Effector CD4-positive, alpha-beta T cell (primary cell): ENCODE measurements around the gene CYLD.

Experiments used
- DNase-seq: peaks from one replicate; pipeline ENCODE4 v3.0.0-alpha.2; 2020

The CYLD gene

DNA sequence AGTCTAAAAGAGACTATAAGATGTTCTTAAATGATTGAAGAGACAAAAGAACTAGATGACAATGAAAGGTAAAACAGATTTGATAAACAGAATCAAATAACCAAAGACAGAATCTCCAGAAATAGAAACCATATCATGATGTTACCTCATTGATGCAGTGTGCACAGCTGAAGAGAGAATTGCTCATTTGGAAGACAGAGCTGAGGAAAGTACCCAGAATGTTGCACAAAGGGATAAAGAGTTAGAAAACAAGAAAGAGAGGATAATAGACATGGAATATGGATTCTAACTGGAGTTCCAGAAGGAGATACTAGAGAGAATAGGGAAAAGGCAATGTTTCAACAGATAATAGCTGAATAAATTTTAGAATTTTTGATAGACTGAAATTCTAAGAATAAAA is 47.9 kb downstream of the CYLD start:
- no peak for DNase-seq

DNA sequence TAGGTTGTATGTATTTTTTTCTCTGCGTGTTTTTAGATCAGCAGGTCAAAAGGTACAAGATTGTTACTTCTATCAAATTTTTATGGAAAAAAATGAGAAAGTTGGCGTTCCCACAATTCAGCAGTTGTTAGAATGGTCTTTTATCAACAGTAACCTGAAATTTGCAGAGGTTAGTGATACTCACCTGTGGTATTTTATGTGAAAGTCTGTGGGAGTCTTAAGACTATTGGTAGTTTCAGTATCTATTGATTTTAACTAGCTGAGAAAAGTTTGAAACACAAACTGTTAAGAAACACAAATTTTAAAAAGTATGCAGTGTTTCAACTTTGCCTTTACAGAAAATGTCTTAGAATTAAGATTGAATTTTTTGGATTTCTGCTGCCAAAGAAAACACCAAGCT is 49.6 kb downstream of the CYLD start:
- no peak for DNase-seq

DNA sequence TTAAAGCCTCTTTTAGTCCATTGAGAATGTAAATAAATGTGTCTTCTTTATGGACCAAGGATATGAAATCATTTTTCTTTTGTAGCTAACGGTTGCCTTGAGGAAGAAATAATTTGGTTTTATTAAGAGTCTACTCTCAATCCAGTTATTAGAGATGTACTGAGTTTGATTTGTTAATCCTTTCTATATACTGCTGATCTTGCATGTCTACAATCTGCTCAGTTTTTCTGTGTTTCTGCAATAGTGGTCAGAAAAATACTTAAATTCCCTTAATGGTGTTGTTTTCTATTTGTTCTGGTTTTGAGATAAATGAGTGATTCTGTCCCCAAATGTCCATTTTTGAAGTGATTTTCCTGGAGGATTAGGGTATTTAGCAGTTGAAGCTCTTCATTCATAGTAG is 54.9 kb downstream of the CYLD start:
- no peak for DNase-seq

DNA sequence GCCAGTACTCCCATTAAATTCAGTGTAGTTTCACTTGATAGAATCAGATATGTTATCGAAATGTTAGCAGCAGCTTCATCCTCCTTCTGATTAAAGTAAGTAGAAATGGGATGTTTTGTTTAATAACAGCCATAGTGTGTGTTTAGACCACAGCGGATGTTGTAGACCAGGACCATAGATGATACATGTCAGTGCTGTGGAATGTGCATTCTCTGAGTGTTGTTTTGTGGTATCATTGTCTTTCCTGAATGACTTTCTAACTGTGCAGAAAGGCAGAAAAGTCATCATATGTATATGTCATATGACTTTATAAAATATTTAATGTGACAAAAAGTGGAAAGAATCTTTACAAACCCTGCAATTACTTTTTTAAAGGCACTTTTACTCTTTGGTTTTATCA is 55.6 kb downstream of the CYLD start:
- DNase-seq = no peak

DNA sequence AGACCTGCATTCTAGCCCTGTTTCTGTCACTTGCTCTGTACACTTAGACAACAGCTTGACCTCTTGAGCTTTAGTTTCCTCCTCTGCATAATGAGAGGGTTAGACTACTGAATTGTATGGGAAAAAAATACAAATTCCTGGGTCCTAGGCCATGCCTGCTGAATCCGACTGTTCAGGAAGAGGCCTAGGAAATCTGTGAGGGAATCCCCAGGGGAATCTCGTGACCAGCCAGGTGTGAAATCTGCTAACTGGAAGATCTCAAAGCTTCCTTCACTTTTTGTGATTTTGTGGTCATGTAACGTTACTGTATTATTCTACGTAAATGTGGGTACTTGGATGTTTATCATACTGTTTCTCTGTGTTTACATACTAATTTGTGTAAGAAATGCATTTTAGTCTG is 58.2 kb downstream of the CYLD start:
- DNase-seq = no peak

DNA sequence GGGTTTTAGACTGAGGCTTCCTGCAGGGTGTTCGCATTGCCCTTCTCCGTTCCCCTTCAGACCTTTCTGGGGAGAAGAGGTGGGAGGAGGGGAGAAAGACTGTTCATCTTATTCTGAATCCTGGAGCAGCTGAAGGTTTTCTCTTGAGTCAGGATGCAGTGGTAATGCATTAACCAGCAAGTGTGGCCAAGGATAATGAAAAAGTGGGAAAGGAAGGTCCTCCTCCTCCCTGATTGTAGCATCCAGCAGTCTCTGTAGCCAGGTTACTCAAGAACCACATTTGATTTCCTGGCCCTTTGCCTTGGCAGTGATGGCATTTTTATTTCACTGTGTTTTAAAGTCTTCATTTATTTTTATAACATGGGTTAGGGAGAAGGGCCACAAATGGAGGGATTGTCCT is 59.1 kb downstream of the CYLD start:
- no peak for DNase-seq

DNA sequence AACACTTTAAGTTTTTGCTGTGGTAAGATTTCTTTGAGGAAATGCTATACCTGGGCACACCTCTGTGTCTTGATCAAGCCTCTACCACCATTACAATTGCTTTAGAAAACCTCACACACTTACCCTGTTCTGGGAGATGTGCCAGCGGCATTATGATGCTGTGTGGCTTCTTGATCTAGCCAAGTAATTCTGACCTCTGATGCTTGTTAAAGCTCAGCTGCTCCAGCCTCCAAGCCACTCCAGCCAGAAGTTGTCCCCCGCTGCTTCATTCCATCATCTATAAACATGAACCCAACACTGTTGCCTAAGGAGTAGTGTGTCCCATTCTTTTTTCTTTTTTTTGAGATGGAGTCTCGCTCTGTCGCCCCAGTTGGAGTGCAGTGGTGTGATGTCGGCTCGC is 60.1 kb downstream of the CYLD start:
- DNase-seq = no peak

DNA sequence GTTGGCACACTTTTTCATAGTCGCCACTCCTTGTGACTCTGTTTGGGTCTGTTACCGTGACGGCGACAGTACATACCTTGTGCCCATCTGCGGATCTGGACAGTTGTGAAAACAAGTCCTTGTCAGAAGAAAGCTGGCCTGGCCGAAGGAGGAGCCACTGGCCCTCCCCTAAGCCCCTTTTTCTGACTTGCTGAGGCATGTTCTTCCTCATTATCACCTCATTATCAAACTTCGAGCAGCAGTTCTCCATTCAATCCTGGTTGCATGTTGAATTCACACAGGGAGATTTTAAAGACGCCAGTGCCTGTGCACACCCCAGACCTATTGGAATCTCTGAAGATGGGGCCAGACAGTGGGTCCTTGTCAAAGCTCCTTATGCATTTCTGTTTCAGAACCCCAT is 61.1 kb downstream of the CYLD start:
- no peak for DNase-seq

DNA sequence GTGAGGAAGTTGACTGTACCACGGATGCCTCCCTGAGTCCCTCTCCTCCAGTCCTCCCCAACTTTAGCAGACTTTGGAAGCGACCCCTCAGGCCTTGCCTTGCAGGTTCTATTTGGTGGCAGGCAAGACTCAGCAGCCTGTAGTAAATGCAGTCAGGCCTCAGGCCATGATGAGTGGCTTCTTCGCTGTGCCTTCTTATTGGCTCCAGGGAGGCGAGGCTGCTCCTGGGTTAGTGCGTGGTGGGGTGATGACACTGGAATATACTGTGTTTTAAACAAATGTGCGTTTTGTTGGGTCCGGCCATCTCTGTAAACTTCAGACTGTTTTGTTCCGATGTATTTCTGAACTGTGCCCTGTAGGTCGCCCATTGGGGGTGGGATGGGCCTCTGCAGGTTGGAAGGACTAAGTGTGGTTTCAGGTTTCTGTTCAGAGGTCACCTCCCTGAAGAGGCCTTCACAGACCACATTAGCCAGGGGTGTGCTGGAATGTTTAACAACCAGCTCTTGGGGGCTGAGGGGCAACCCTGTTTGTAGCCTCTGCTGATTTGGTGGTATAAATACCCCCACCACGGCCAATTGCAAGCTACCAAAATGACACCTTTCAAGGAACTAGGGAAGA is 62.5 kb downstream of the CYLD start:
- DNase-seq = no peak

DNA sequence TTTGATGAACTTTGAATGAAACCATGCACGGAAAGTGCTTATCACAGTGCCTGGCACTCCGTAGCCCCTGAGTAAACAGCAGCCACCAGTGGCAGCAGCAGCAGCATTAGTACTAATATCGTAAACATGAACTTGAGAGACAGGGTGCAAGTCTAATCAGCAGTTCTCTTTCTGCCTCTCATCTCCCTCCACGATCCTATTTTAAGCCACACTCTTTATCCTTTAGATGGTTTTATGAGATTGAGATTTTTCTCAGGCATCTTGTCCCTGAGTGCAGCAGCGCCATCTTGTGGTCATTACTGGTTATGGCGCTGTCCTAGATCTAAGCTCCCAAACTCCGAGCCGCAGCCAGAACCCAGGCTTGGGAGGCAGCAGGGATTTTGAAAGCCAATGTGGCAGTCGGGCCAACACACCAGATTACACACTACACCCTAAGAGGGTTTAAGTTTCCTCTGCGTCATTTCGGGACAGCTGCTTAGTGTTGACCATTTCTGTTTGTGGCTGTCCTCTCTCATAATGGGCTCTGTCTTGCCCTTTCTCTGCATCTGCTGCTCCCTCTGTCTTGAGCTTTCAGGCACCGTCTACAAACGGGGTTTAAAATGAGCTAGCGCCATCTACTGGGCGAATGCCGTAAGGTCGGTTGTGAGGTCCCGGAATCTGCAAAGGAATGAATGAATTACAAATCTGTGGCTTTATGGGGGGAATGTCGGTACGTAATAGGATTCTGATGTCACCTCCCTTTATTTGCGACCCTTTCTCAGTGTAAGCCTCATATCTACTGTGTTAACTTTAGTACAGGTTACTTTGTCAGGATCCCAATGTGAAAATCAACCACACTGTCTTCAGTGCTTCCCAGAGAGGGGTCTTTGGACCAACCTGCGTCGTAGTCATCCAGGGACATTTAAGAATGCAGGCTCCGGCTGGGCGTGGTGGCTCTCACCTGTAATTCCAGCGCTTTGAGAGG is 64.5 kb downstream of the CYLD start:
- peak; percentile 81 for DNase-seq

DNA sequence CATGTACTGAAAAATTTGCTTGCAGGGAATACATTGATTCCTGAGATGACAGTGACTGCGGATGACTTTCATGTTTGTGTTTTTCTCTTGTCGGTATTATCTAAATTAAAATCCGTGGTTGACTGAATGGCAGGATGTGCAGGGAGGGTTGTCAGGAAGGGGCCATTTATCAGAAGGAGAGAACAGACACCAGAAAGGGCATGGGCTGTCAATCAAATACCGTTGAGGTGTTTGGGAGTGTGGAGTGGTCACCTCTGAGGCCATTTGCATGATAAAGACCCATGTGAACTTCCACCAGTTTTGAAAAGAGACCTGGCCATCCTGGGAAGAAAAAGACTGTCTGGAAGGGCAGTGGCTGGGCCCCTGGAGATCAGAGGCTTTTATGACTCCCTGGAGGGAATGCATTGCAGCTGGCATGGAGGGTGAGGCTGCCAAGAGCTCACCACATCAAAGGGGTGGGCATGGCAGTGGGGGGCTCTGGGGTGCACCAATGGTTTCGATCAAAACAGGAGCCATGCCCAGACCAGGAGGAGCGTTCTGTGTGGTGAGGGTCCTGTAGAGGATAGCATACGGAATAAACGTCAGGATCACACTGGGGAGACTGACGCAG is 67.1 kb downstream of the CYLD start:
- DNase-seq = no peak

DNA sequence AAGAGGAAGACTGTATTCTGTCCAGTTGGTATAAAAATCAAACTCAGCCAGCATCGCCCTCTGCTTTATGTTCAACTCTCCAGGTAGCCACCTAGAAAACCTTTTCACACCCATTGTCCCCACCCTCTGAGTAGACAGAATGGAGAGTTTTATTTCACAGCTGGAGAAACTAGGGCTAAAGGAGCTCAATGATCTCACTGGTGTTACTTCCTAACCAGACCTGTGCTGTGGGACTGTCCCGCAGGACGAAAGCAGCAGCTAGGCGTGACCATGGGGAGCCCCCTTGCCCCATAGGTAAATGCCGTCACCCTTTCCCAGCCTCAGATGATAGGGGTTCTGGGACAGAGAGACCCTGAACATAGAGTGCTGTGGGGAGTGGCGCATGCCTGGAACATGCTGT is 67.7 kb downstream of the CYLD start:
- DNase-seq = no peak

DNA sequence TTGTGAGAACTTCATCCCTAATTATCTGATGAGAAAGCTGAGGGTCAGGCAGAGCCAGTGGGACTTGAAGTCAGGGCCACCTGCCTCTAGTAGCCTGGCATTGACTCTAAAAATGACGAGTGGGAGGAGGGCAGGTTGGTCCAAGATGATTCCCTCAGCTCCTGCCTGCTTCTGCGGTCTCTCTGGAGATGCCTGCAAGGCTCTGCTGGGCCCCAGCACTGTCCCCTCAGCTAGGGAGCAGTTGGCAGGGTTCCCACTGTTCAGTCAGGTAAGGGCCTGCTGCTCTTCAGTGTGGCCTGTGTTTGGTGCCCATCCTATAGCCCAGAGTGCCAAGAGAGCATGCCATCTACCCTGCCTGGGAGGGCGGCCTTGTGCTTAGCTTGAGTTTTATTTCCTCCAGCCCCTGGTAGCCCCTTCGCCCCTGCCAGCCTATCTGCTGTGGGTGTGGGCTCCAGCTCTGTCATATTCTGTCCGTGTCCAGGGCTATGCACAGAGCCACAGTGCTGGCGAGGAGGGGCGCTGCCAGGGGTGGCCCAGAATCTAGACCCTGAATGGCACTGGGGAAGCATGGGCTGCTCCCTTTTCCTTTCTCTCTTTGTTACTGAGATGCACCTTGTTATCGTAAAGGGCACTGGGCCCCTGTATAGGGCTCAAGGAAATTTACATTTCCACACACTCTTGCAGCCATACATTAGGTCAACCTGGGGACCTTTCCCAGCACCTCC is 68.5 kb downstream of the CYLD start:
- no peak for DNase-seq

DNA sequence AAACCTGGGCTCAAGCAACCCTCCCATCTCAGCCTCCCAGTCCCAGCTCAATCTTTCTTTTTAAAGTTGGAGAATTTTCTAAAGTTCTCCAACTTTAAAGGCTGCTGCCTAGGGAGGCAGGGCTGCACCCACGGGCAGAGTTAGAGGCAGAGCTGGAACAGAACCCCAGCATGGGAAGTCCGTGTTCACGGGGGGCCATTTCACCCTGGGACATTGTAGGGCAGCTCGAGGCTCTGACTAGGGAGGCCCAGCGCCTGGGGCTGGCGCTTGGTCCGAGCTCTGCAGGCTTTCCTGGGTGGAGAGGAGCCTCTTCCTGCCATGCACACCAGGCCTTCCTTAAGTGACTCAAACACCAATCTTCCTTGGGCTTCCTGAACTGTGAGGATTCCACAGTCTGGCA is 70.2 kb downstream of the CYLD start:
- no peak for DNase-seq

DNA sequence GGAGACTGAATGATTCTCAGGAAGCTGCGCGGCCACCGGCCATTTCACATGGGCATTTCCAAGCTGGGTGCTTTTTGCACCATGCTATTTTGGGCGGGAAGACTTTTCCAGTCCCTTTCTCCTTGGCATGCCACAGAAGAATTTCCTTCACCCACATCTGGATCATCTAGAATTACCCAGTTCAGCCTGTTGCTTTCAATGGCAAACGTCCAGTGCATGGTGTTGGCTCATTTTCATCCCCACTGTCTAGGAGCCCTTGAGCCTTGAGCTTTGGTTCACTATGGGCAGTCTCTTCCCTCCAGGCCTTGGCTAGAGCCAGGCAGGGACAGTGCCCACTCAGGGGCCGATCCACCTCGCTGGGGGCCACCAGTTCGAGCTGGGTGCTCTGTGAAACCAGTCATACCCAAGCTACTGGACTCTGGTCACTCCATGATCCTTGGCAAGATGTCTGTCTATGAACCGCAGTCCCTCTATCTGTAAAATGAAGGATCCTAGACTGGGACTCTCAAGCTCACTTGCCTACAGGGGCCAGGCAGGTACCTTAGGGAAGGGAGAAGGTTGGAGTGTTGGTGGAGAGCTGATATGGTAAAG is 71.1 kb downstream of the CYLD start:
- no peak for DNase-seq

DNA sequence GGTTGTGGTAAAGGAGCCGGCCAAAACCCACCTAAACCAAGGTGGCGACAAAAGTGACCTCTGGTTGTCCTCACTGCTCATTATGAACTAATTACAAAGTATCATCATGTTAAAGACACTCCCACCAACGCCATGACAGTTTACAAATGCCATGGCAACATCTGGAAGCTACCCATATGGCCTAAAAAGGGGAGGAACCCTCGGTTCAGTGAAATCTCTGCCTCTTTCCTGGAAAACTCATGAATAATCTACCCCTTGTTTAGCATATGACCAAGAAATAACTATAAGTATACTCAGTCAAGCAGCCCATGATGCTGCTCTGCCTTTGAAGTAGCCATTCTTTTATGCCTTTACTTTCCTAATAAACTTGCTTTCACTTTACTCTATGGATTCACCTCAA is 72.2 kb downstream of the CYLD start:
- DNase-seq = no peak

DNA sequence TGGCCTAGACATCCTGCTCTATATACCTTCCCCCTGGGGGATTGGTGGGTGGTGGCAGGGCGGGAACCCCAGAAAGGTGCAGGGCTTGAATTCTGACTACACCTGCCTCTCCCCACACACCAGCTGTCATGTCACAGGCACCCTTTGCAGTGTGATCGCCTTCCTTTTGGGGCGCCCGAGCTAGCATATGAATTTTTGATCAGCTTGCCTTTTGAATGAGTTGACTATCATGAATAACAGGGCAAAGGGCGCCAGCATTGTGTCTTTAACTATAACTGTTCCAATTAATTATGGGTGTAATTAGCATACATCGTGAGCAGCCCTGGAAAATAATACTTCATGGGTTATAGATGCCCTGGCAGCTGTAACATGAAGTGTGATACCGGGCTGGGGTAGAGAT is 72.7 kb downstream of the CYLD start:
- no peak for DNase-seq

DNA sequence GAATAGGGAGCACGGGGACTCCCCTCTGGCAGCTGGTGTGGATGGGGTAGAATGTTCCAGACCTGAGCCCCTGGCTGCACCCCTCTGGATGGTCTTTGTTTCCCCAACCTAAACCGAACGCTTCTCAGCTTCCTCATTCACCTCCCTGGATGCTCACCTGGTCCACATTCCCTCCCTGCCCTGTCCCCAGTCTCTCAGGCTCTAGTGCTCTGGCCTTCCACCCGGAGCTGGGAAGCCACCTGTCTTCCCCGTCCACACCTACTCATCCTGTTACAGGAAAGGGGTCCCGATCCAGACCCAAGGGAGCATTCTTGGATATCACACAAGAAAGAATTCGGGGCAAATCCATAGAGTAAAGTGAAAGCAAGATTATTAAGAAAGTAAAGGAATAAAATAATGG is 73.5 kb downstream of the CYLD start:
- DNase-seq = no peak

DNA sequence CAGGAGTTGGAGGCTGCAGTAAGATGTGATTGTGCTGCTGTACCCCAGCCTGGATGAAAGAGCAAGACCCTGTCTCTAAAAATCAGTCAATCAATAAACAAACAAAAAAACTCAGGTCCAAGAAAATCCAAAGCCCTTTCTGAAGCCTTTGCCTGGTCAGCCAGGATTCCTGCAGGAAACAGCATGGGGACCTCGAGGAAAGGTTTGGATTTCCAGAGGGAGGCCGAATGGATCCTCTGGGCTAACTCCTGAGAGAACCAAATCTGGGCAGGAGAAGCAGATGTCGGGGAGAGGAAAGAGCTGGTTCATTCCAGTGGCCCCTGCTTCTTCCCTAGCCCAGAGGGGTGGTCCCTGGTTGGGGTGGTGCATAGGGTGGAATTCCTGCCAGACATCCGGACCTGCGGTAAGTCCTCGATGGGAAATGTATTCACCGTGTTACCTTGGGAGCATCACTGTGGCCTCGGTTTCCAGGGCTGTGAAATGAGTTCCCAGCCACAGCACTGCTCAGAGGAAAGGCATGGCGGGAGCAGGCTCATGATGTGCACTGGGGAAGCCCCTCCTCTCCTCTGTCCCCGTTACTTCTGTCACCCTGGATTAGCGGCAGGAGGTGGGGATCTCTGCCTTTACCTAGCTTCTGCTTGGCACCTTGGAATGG is 75.1 kb downstream of the CYLD start:
- no peak for DNase-seq

DNA sequence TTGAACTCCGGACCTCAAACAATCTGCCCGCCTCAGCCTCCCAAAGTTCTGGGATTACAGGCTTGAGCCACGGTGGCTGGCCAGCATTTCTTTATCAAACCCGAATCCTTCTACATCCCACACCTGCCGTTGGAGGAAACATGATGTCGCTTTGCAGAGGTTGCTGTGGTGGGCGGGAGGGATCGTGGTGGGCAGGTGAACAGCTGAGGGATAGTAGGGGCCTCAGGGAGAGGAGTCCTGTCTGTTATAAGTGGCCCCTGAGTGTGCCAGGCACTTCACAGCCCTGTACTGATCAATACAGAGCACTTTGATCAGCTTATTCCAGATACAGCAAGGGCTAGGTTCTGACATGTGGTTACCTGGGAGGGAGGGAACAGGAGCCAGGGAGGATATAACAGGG is 76.5 kb downstream of the CYLD start:
- no peak for DNase-seq

DNA sequence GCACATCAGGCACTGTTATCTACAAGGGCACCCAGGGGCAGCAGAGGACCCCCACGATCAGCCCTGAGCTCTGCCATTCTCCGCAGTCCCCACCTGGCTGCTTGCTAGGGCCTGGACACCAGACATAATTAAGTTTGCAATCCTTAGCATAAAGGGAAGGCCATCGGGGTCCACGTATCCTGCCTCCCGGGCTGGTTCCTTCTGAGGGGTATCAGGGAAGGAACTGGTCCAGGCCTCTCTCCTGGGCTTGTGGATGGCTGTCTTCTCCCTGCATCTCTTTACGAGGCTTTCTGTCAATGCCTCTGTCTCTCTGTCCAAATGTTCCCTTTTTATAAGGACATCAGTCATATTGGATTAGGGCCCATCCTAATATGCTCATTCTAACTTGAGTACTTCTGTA is 77.8 kb downstream of the CYLD start:
- no peak for DNase-seq

DNA sequence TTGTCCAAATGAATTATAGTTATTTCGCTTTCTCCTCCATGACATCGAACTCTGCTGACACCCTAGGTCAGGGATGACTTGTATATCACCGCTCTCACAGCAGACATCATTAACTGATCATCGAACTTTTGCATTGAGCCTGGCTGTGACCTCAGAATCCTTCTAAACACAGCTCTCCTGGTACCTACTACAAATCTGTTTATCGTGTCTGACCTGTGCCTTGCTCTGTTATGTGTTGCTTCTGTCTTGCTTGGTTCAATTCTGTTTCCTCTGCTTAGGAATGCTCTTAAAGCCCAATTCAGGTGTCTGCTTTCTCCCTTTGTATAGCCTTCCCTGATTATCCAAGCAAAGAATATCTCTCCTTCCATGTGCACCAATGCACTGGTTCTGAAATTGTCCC is 78.3 kb downstream of the CYLD start:
- no peak for DNase-seq

DNA sequence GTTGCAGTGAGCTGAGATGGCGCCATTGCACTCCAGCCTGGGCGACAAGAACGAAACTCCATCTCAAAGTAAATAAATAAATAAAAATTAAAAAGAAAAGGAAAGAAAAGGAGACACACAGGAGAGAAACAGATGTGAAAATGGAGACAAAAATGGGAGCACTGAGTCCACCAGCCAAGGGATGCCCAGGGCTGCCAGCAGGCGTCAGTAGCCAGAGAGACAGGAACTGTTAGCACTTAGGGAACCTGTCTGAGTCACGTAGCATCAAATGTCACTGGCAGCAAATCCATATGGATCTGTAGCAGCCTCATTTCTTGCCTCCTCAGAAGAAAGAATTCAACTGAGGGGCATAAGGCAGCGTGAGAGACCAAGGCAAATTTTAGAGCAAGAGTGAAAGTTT is 79.7 kb downstream of the CYLD start:
- no peak for DNase-seq
